ENCODE measurements around the gene NRARP.

NRARP gene

DNA sequence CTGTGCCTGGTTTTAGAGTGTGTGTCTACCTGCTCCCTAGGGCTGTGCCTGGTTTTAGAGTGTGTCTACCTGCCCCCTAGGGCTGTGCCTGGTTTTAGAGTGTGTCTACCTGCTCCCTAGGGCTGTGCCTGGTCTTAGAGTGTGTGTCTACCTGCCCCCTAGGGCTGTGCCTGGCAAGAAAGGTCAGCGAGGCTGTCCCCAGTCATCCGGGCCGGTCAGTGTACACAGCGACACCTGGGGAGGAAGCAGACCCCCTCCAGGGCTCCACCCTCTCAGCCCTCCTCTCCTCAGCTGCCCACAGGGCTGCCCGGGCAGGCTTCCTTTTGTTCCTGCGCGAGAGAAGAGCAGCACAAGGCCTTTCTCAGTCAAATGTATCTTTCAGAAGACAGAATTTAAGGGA lies 4.1 kb downstream of the NRARP start:
- no peak for DNase-seq (ENCODE audit: low read depth)

DNA sequence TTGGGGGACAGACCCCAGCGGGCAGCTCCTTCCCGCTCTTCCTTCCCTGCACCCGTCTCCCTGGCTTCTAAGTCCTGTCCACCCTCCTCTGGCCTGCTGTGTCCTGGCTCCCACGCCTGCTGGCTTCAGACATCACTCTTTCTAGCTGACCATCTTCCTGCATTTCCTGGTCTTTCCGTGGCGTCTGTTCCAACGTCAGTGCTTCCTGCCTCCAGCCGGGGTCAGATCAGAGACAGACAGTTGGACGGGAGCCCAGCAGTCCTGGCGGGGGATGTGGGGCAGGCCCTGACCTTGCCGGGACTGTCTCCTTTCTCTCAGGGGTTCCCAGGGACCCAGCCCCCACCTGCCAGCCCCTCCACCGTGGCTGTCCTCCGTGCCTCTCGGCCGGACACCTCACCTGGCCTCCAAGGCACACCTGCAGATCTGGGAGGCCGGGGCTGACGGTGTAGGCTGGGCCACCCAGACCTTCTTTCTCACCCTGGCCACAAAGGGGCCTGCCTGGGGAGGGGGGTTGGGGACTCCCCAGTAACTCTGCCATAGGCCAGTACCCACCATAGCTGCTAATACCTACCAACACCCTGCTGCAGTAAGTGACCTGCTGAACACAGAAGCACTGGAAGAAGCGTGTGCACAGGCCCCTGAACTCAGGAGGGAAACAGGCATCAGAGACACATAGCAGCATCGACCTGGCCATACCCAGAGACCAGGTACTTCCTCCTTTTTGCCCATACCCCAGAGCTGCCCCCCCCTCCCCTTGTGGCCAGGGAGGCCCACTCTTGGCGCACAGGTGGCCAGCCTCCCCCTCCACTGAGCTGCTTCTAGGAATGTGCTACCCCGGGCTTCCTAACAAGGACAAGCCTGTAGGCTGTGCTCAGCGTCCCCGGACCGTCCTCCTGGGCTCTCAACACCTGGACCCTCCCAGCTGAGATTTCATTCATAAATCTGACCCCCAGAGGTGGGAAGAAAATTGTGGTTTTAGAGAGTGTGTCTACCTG lies 5.1 kb downstream of the NRARP start:
- DNase-seq (ENCODE audit: low read depth) = no peak

DNA sequence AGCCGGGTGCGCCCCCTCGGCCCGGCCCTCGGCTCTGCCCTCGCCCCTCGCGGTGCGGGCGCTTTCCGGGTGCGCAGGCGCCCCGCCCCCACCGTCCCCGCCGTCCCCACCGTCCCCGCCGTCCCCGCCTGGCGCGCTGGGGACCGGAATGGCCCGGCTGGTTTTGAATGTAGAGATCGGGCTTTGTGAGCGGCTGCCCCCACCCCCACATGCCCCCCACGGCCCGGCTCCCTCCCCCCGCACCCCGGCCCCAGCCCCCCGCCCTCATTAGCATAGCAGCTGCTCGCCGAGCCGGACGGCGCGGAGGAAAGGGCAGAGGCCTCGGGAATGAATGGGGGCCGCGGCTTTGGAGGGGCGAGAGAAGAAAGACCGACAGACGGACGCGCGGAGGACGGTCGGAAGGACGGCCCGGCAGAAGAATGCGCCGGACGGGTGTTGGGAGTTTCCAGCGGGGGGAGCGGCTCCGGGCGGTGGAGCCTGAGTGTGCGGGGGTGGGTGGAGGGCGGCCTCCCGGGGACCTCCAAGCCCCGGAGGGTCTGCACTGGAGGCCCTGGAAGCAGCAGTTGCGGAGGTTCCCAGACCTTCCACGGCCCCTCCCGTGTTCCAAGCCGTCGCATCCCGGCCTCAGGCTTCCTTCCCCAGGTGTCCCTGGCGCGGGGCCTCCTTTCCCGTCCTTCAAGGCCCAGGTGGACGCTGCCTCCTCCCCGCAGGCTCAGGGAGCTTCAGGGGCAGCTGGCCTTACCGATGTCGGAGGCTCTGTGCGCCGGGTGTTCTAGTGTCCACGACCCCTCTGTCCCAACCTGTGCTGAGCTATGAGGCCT lies 6.0 kb downstream of the NRARP start:
- no peak for DNase-seq (ENCODE audit: low read depth)

DNA sequence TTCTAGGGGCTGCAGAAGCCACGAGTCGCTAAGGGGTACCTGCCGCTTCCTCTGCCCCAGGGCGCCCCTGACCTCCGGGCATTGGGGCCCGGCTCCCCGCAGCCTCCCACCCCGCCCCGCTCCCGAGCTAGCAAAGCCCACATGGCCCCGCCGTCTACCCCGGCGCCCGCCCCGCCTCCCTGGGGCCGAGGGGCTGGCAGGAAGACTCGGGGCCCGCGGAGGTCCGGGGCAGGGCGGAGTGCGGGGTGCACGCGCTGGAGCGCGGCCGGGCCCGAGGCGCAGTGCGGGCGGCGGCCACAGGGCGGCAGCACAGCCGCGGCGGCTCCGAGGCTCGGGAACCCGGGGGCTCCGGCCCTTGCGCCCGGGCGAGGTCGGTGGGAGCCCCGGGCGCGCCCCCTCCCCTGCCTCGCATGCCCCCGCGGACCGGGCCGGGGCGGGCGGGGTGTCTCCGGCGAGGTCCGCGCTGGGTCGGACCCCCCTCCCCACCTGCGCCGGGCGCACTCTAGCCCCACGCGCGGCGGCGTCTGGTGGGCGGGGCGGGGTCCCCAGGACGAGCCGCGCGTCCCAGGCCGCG lies 6.7 kb downstream of the NRARP start:
- DNase-seq (ENCODE audit: low read depth) = no peak

DNA sequence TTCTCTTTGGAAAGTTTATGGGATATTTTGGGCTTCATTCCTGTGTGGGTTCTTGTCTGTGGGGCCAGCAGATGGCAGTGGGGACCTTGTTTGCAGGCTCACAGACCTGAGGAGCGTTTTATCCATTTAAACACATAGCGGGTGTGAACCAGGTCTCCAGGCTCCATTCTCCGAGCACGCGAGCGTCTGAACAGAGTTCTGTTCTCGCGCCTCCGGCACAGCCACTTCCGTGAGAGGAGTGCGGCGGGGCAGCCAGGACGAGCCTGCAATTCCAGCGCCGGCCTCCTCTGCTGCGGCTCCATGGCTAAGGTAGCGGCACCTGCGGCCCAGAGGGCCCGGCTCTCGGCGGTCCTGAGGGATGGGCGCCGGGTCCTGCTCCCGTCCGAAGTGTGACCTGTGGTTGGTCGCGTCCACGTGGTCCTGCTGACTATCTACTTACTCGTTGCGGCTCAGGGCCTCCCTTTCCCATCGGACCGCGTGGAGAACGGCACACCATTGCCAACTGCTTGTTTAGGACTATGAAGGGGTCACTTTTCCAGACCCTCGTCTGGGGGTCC lies 7.3 kb downstream of the NRARP start:
- no peak for DNase-seq (ENCODE audit: low read depth)

DNA sequence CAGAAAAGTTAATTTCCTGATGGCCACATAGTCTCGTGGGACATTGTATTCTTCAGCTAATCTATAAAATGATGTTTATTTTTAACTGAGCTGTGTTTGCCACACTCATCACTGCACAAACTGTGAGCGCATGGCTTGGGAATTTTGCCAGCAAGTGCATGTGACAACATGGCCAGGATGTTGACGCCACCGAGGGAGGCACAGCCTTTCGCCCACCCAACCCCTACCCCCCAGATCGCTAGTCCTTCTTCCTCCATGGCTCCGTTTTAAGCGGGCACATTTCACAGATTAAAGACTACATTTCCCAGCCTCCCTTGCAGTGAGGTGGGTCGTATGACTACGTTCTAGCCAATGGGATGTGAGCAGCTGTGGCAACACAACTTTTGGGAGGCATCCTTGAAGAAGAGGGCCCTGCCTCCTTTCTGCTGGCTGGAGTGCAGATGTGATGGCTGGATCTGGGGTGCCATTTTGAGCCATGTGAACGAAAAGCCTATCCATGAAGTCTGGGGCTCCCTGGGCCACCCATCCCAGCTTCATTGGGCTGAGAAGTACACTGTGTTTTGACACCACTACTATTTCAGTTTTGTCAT lies 7.9 kb downstream of the NRARP start:
- no peak for DNase-seq (ENCODE audit: low read depth)

DNA sequence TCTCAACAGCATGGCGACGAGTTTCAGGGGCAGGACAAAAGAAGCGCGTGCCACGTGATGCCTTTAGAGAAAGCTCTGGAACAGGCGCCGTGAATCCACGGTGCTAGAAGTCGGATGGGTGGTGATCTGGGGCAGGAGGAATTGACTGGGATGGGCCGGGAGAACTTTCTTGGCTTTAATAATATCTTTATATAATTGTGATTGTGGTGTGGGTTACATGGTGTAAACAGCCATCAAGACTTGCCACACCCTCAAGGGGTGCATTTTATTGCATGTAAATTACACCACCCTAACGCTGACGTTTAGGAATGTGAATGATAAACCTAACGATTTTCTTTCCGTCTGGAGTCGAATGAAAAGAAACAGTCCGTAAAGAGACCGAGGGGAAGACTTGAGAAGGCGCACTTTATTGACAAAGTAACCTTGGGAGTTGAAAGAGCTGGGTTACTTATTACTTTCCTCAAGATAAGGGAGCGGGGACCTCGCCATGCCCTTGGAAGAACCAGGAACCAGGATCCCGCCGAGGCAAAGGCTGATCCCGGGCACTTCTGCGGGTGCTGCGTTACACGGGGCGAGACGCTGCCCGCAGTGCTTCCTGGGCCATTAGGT lies 8.5 kb downstream of the NRARP start:
- DNase-seq (ENCODE audit: low read depth) = no peak

GRCh38 chr9:137293094-137293481 lies 9.0 kb downstream of the NRARP start:
- DNase-seq (ENCODE audit: low read depth) = no peak

DNA sequence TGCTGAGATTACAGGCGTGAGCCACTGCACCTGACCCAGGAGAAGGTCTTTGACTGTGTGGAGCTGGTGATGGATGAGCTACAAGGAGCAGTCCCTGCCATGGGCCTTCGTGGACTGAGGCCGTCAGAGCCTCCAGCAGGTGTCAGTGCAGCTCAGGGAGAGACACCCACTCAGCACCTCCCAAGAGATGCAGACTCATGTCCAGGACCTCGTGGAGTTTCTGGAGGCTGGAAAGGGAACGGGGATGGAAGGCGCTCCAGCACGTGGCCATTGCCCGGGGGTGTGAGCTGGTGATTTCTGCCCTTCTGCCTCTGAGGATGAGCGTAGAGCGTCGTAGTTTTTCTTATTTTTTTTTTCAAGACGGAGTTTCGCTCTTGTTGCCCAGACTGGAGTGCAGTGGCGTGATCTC lies 15.1 kb downstream of the NRARP start:
- no peak for DNase-seq (ENCODE audit: low read depth)

- no peak for DNase-seq (ENCODE audit: low read depth)
These were observed 20.5 kb downstream of the NRARP start for GRCh38 chr9:137281345-137282116.

GRCh38 chr9:137280474-137281344 lies 21.4 kb downstream of the NRARP start:
- no peak for DNase-seq (ENCODE audit: low read depth)

DNA sequence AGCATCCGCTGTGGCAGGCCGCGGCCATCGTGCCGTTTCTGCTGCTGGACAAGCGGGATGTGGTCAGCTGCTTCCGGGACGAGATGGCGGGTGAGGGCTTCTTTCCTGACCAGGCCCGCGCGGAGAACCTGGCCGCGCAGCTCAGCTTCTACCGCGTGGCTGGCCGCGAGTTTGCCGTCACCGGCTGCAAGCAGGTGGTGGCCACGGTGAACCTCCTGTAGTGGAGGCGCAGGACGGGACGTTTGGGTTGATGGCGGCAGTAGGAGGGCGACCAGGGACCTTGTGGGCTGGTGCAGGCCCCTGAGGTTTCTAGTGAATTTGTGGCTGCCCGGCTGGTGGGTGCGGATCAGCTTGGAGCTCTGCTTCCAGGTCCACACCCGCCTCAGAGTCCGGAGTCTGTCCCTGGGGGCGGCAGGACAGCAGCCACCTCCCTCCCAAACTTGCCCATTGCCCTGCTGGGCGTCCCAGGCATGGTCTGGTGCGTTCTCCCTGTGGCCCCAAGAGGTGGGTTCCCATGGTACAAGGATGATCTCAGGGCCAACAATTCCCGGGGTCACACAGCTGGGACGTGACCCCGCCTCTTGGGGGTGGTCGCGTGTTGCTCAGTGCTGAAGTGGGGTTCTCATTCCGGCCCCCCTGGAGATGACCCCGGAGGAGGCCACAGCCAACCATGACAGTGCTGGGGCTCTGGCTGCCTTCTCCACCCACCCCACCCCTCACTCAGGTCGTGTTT lies 22.2 kb downstream of the NRARP start:
- DNase-seq (ENCODE audit: low read depth) = no peak

GRCh38 chr9:137278721-137279711 lies 23.1 kb downstream of the NRARP start:
- no peak for DNase-seq (ENCODE audit: low read depth)

DNA sequence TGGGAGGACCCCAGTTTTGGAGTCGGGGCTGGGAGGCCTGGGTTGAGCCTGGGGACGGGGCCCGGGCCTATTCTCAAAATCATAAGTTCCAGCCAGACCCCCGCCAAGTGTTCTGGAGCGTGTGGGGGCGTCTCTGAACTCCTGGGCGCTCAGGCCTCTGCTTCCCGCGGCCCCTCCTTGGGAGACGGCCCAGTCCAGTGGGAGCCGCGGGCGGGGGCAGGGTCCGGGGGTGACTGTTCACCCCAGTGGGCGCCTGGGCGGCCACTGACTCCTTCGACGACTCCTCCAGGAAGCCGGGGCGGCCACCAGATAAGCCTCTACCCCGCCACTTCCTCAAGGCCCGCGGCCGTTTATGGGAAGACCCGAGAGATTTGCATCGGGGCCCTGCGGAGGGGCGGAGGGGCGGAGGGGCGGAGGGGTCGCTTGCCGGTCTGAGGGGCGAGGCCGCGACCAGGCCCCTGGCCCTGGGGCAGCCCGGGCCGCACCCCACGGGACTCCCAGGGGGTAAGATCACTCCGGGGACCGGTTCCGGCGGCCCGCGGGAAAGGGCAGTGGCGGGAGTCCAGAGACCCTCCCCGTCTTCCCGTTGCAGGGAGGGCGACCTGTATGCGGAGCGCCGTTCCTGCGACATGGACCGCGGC lies 23.9 kb downstream of the NRARP start:
- DNase-seq (ENCODE audit: low read depth) = no peak

GRCh38 chr9:137277329-137278041 lies 24.6 kb downstream of the NRARP start, which contains the start of gene TOR4A:
TOR4A (plus strand) TSS chr9:137277726; CDS start chr9:137278690, 964 bp downstream.
- peak; percentile 55 for DNase-seq (ENCODE audit: low read depth)

Data from fibroblast of the conjunctiva (primary cell).